Stimulated activated CD8-positive, alpha-beta memory T cell treated with anti-CD3 and anti-CD28 coated beads, Interleukin-7, amount 100 ng/mL, for 1 hour (primary cell): ENCODE data around the gene PNMA8C.
"Not testable (repeated sequence)": the region's sequence is repeated elsewhere in the genome, so short reads cannot be mapped to it uniquely, and the experiment has no call there.

ENCODE experiments used
- DNase-seq, 2 donors: peaks; one replicate each; pipeline ENCODE4 v3.0.0-alpha.2; 2020; ENCODE audit warnings: low read depth in 2 of 2

Gene PNMA8C

GRCh38 chr19:46390121-46390858, 38.4 kb downstream of the PNMA8C start:
- DNase-seq: no peak

- no peak for DNase-seq
Observed at GRCh38 chr19:46388311-46389095, 40.2 kb downstream of the PNMA8C start.

- no peak for DNase-seq
Observed at GRCh38 chr19:46387713-46388130, 41.0 kb downstream of the PNMA8C start.

GRCh38 chr19:46386996-46387712, 41.6 kb downstream of the PNMA8C start:
- no peak for DNase-seq

GRCh38 chr19:46386151-46386550, 42.6 kb downstream of the PNMA8C start:
- DNase-seq: no peak

- DNase-seq: no peak
Observed at GRCh38 chr19:46385636-46386035, 43.1 kb downstream of the PNMA8C start.

GRCh38 chr19:46384396-46384795, 44.3 kb downstream of the PNMA8C start:
- DNase-seq: no peak

- no peak for DNase-seq
Observed at GRCh38 chr19:46383846-46384245, 44.9 kb downstream of the PNMA8C start.

GRCh38 chr19:46383171-46383815, 45.4 kb downstream of the PNMA8C start:
- no peak for DNase-seq

- DNase-seq: no peak
Observed at GRCh38 chr19:46381756-46382345, 46.9 kb downstream of the PNMA8C start.

- DNase-seq: no peak
Observed at GRCh38 chr19:46381346-46381745, 47.4 kb downstream of the PNMA8C start.

GRCh38 chr19:46380690-46381089, 48.0 kb downstream of the PNMA8C start:
- DNase-seq: no peak

- DNase-seq: no peak
Observed at GRCh38 chr19:46378268-46378667, 50.5 kb downstream of the PNMA8C start.

- DNase-seq: no peak
Observed at GRCh38 chr19:46376241-46377153, 52.2 kb downstream of the PNMA8C start.

GRCh38 chr19:46375476-46376067, 53.2 kb downstream of the PNMA8C start:
- not testable (repeated sequence) for DNase-seq
